H9 (cell line): ENCODE measurements around the gene VAV1. TPM values are rescaled to one million over a fixed set of nuclear protein-coding genes. Genes with fewer than 3 reads are reported as not detected.

Experiments
- DNase-seq: peaks from one replicate; pipeline ENCODE4 v3.0.0-alpha.2; 2017
- H2AFZ ChIP-seq: one replicate; pipeline ENCODE4 v1.6.1; 2013; ENCODE audit warnings: mild to moderate bottlenecking, low read length, control low read depth, moderate library complexity
- H2AK5ac ChIP-seq: 2 replicates; pipeline ENCODE4 v1.6.1; 2013; ENCODE audit warnings: low read length, control low read depth, mixed read lengths; ENCODE audit not compliant: insufficient read length
- H2BK120ac ChIP-seq: one replicate; pipeline ENCODE4 v1.6.1; 2013; ENCODE audit warnings: low read depth, mild to moderate bottlenecking, low read length, control low read depth, inconsistent platforms; ENCODE audit not compliant: poor library complexity, severe bottlenecking
- H2BK12ac ChIP-seq: 2 replicates; pipeline ENCODE4 v1.6.1; 2013; ENCODE audit warnings: low read length, control low read depth, mixed read lengths, low read depth; ENCODE audit not compliant: insufficient read length
- H2BK15ac ChIP-seq: 2 replicates; pipeline ENCODE4 v1.6.1; 2013; ENCODE audit warnings: low read depth, low read length, control low read depth
- H2BK20ac ChIP-seq: one replicate; pipeline ENCODE4 v1.6.1; 2013; ENCODE audit warnings: low read depth, mild to moderate bottlenecking, low read length, control low read depth, inconsistent platforms; ENCODE audit not compliant: poor library complexity, severe bottlenecking
- H2BK5ac ChIP-seq: 2 replicates; pipeline ENCODE4 v1.6.1; 2013; ENCODE audit warnings: low read length, control low read depth, mixed read lengths; ENCODE audit not compliant: insufficient read length
- H3K14ac ChIP-seq: 2 replicates; pipeline ENCODE4 v1.6.1; 2013; ENCODE audit warnings: low read length, control low read depth; ENCODE audit not compliant: insufficient read depth
- H3K18ac ChIP-seq: 2 replicates; pipeline ENCODE4 v1.6.1; 2013; ENCODE audit warnings: low read depth, mild to moderate bottlenecking, mixed read lengths, low read length, control low read depth; ENCODE audit not compliant: insufficient read length
- H3K23ac ChIP-seq: 2 replicates; pipeline ENCODE4 v1.6.1; 2013; ENCODE audit warnings: low read length, control low read depth, mixed read lengths, low read depth; ENCODE audit not compliant: insufficient read length
- H3K23me2 ChIP-seq: 2 replicates; pipeline ENCODE4 v1.6.1; 2013; ENCODE audit warnings: low read depth, mild to moderate bottlenecking, mixed read lengths, low read length, control low read depth; ENCODE audit not compliant: insufficient read length, poor library complexity, severe bottlenecking
- H3K27ac ChIP-seq: 2 replicates; pipeline ENCODE4 v1.5.1; 2013; ENCODE audit warnings: low read length, control low read depth, mixed read lengths, low read depth; ENCODE audit not compliant: insufficient read length
- H3K27me3 ChIP-seq: 2 replicates; pipeline ENCODE4 v1.6.1; 2013; ENCODE audit warnings: low read length, control low read depth, inconsistent platforms; ENCODE audit not compliant: insufficient read depth
- H3K4ac ChIP-seq: 2 replicates; pipeline ENCODE4 v1.6.1; 2013; ENCODE audit warnings: low read depth, mild to moderate bottlenecking, control low read depth, inconsistent platforms, low read length, moderate library complexity
- H3K4me1 ChIP-seq: 2 replicates; pipeline ENCODE4 v1.6.1; 2013; ENCODE audit warnings: low read length, control low read depth, inconsistent platforms; ENCODE audit not compliant: insufficient read depth
- H3K4me2 ChIP-seq: 2 replicates; pipeline ENCODE4 v1.6.1; 2013; ENCODE audit warnings: low read length, control low read depth, mixed read lengths; ENCODE audit not compliant: insufficient read length, insufficient read depth
- H3K56ac ChIP-seq: 2 replicates; pipeline ENCODE4 v1.6.1; 2013; ENCODE audit warnings: low read depth, mild to moderate bottlenecking, mixed read lengths, low read length, control low read depth; ENCODE audit not compliant: insufficient read length
- H3K79me1 ChIP-seq: 2 replicates; pipeline ENCODE4 v1.6.1; 2013; ENCODE audit warnings: low read depth, mild to moderate bottlenecking, moderate library complexity, low read length, control low read depth, inconsistent platforms; ENCODE audit not compliant: insufficient read depth, poor library complexity, severe bottlenecking
- H3K79me2 ChIP-seq: 2 replicates; pipeline ENCODE4 v1.6.1; 2013; ENCODE audit warnings: low read length, control low read depth, inconsistent platforms; ENCODE audit not compliant: insufficient read depth
- H3K9ac ChIP-seq: 2 replicates; pipeline ENCODE4 v1.6.1; 2013; ENCODE audit warnings: low read length, control low read depth, mixed read lengths; ENCODE audit not compliant: insufficient read length; ENCODE audit errors: extremely low read depth
- H3K9me3 ChIP-seq: one replicate; pipeline ENCODE4 v1.6.1; 2013; ENCODE audit warnings: low read depth, low read length, inconsistent platforms; ENCODE audit not compliant: control insufficient read depth
- H3T11ph ChIP-seq: one replicate; pipeline ENCODE4 v1.6.1; 2013; ENCODE audit warnings: mild to moderate bottlenecking, low read length, control low read depth, inconsistent platforms
- H4K20me1 ChIP-seq: one replicate; pipeline ENCODE4 v1.6.1; 2013; ENCODE audit not compliant: control insufficient read depth, insufficient read length, insufficient read depth
- H4K5ac ChIP-seq: 2 replicates; pipeline ENCODE4 v1.6.1; 2013; ENCODE audit warnings: low read depth, mild to moderate bottlenecking, mixed read lengths, low read length, control low read depth; ENCODE audit not compliant: insufficient read length
- H4K8ac ChIP-seq: replicated peaks from 2 replicates; pipeline ENCODE4 v1.6.1; 2013; ENCODE audit warnings: low read length, control low read depth, mixed read lengths, low read depth; ENCODE audit not compliant: insufficient read length
- H4K91ac ChIP-seq: 2 replicates; pipeline ENCODE4 v1.6.1; 2013; ENCODE audit warnings: low read depth, mild to moderate bottlenecking, moderate library complexity, mixed read lengths, low read length, control low read depth; ENCODE audit not compliant: insufficient read length
- H3K27ac Mint-ChIP-seq, 3 experiments: 2 replicates in 2 of 3; 3 replicates in 1 of 3; pipeline ENCODE4 v1.8.0; 2020 to 2021; ENCODE audit warnings: mixed read lengths in 3 of 3, mild to moderate bottlenecking in 1 of 3, moderate library complexity in 1 of 3
- H3K27me3 Mint-ChIP-seq: 2 replicates; pipeline ENCODE4 v1.8.0; 2021; ENCODE audit warnings: low read depth, mild to moderate bottlenecking, moderate library complexity, mixed read lengths
- H3K36me3 Mint-ChIP-seq, 3 experiments: 2 replicates in 2 of 3; 3 replicates in 1 of 3; pipeline ENCODE4 v1.8.0; 2020 to 2021; ENCODE audit warnings: low read depth in 3 of 3, mixed read lengths in 3 of 3; ENCODE audit not compliant: insufficient read depth in 1 of 3
- H3K4me1 Mint-ChIP-seq, 2 experiments: 2 replicates each; pipeline ENCODE4 v1.8.0; 2020; ENCODE audit warnings: mixed read lengths in 2 of 2
- H3K4me3 Mint-ChIP-seq, 2 experiments: 2 replicates in 1 of 2; 3 replicates in 1 of 2; pipeline ENCODE4 v1.8.0; 2020 to 2021; ENCODE audit warnings: mild to moderate bottlenecking in 2 of 2, mixed read lengths in 2 of 2, moderate library complexity in 1 of 2
- H3K9me3 Mint-ChIP-seq, 2 experiments: 2 replicates in 1 of 2; 3 replicates in 1 of 2; pipeline ENCODE4 v1.8.0; 2020; ENCODE audit warnings: mild to moderate bottlenecking in 2 of 2, mixed read lengths in 2 of 2, moderate library complexity in 1 of 2
- WGBS: extraction: QIAGEN DNeasy Blood & Tissue Kit; methylation state at CpG from one replicate; pipeline ENCODE4 v1.1.7; 2013; ENCODE audit warnings: missing lambda C conversion rate, low lambda C conversion rate, mixed read lengths; ENCODE audit not compliant: insufficient read length; ENCODE audit errors: extremely low coverage; 5-methylcytosine and 5-hydroxymethylcytosine counted together
- total RNA-seq: library from RNA; stranded (reverse); gene quantifications from 2 replicates; pipeline ENCODE4 v1.2.1, GENCODE V29; 2021
- TF ChIP-seq, protein P1 (sequence below): fragments of 200-600 bp; sonication (generic); conservative IDR thresholded peaks from 3 replicates; pipeline ENCODE4 v1.8.0; 2021; ENCODE audit warnings: antibody characterized with exemption, mild to moderate bottlenecking

VAV1 gene
- total RNA-seq, 1 experiment from 2014 or later = 0.90 TPM

DNA sequence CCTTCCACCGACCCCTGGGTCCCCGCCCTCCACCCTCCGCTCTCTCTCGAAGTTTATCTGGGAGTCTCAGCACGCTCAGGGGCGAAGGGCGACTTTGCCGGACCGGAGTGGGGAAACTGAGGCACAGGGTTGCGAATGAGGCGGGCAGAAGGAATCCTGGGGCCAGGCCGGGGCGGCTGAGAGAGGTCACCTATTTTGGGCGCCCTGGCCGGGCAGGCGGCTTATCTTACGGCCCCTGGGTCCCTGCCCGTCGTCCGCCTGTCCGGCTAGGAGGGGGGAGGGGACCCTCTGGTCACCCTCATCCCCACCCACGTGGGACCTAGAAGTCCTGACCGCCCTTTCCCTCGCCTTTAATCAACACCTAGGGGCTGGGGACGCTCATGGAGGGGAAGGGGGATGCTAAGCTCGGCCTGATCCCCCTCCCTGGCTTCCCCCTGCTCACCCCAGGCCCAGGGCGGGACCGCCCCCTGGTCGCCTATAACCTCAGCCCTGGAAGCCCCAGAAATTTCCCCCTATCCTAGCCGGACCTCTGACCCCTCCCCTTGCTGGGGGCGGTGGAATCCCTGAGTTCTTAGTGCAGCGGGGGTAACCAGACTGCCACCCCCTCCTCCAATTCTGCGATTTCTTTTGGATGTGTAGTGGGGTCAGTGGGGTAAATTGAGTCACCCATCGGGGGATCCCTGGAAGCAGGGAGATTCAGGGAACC is 32.5 kb upstream of the VAV1 start:
- no peaks in the 10 kb centered on the region; the same call in 1 of the 2 replicates for H3K79me2 ChIP-seq
- H4K8ac ChIP-seq = no peak overlapping the region
- TF ChIP-seq, protein P1, sequence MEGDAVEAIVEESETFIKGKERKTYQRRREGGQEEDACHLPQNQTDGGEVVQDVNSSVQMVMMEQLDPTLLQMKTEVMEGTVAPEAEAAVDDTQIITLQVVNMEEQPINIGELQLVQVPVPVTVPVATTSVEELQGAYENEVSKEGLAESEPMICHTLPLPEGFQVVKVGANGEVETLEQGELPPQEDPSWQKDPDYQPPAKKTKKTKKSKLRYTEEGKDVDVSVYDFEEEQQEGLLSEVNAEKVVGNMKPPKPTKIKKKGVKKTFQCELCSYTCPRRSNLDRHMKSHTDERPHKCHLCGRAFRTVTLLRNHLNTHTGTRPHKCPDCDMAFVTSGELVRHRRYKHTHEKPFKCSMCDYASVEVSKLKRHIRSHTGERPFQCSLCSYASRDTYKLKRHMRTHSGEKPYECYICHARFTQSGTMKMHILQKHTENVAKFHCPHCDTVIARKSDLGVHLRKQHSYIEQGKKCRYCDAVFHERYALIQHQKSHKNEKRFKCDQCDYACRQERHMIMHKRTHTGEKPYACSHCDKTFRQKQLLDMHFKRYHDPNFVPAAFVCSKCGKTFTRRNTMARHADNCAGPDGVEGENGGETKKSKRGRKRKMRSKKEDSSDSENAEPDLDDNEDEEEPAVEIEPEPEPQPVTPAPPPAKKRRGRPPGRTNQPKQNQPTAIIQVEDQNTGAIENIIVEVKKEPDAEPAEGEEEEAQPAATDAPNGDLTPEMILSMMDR = no peak
- no peaks in the 10 kb centered on the region for H3K79me1 ChIP-seq
- no peak overlapping the region for H3K56ac ChIP-seq
- no peak overlapping the region for H2AFZ ChIP-seq
- peaks cover 25% of the 10 kb centered on the region for H3K23me2 ChIP-seq
- no peak overlapping the region for H2AK5ac ChIP-seq
- peak overlapping the region in 1 of 3 experiments; percentile 85; a peak in 2 of 7 replicates for H3K27ac Mint-ChIP-seq
- no peak overlapping the region for H2BK5ac ChIP-seq
- peak overlapping the region; percentile 51 for H3K14ac ChIP-seq
- no peak overlapping the region for H4K5ac ChIP-seq
- no peak overlapping the region for H3K27ac ChIP-seq
- H3K4me2 ChIP-seq = peak overlapping the region; percentile 42
- H3K27me3 Mint-ChIP-seq = no peaks in the 10 kb centered on the region
- no peak overlapping the region for H2BK120ac ChIP-seq
- H3K4me3 Mint-ChIP-seq = peak overlapping the region; percentile 84 to 92
- peak overlapping the region; percentile 56 for H3K9ac ChIP-seq
- H3K9me3 Mint-ChIP-seq = no peaks in the 10 kb centered on the region
- H4K20me1 ChIP-seq = no peaks in the 10 kb centered on the region
- H2BK12ac ChIP-seq = no peak overlapping the region
- DNase-seq = peak; percentile 62
- H3K27me3 ChIP-seq = no peaks in the 10 kb centered on the region
- H3K18ac ChIP-seq = peak overlapping the region; percentile 59
- H4K91ac ChIP-seq = no peak overlapping the region
- peaks cover 22 to 28% (median 27%) of the 10 kb centered on the region in 3 experiments for H3K36me3 Mint-ChIP-seq
- no peak overlapping the region for H2BK20ac ChIP-seq
- H2BK15ac ChIP-seq = no peak overlapping the region
- no CpG with 5 or more reads among the region's 34 CpGs for WGBS
- no peak overlapping the region for H3K23ac ChIP-seq
- H3K4me1 ChIP-seq = peaks cover 12% of the 10 kb centered on the region
- H3T11ph ChIP-seq = no peak overlapping the region
- H3K4ac ChIP-seq = no peak overlapping the region
- no peaks in the 10 kb centered on the region for H3K9me3 ChIP-seq
- H3K4me1 Mint-ChIP-seq = peaks cover 56 to 69% of the 10 kb centered on the region in 2 experiments
